ENCODE data around the gene FUBP3.
"Not testable (repeated sequence)": the region's sequence is repeated elsewhere in the genome, so short reads cannot be mapped to it uniquely, and the experiment has no call there.

The FUBP3 gene

DNA sequence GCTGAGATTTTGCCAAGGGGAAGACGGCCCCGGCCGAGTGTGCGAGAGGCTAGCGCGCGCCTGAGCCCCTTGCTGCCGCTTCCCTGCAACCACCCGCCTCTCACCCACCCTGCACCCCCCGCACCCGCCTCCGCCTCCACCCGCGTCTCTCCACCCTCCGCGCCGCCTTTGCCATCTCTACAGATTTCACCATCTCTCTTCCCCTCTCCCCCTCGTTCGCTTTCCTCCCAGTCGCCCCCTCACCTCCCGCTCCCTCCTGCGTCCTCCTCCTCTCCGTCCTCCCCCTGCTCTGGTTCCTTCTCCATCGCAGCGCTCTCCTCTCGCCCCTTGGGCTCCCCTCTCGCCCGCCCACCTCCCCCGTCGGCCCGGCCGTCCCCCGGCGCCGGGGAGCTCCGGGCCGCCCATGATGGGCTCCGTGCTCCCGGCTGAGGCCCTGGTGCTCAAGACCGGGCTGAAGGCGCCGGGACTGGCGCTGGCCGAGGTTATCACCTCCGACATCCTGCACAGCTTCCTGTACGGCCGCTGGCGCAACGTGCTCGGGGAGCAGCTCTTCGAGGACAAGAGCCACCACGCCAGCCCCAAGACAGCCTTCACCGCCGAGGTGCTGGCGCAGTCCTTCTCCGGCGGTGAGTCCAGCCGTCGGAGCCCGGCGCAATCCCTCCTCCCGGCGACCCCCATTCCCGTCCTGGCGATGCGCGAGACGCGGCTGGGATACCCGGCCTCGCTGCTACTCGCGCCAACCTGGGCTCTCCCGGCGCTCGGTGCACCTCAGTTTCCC is 85.1 kb downstream of the FUBP3 start, which contains the start of gene PRDM12:
Gene PRDM12 (plus strand): TSS at position 344 of the 778 bp plus-strand sequence. CDS start 60 bp downstream, at position 404.
- DNase-seq: no peak

DNA sequence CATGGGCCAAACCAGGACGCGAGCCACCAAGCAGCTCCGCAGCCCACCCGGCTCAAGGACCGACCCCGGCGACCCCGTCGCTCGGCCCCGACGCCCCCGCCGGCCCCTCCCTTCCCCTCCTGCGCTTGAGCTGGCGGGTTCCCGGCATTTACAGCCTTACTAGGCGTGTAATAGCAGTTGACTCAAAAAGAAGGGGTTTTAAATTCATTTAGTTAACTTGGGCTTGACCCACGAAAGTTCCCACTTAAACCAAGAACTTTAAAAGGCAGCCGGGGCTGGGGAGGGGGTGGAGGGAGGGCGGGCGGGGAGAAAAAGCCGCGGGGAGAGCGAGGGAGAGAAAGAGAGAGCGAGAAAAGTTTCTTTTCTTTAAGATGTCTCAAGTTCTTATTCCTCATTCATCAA is 85.7 kb downstream of the FUBP3 start:
- DNase-seq: no peak

DNA sequence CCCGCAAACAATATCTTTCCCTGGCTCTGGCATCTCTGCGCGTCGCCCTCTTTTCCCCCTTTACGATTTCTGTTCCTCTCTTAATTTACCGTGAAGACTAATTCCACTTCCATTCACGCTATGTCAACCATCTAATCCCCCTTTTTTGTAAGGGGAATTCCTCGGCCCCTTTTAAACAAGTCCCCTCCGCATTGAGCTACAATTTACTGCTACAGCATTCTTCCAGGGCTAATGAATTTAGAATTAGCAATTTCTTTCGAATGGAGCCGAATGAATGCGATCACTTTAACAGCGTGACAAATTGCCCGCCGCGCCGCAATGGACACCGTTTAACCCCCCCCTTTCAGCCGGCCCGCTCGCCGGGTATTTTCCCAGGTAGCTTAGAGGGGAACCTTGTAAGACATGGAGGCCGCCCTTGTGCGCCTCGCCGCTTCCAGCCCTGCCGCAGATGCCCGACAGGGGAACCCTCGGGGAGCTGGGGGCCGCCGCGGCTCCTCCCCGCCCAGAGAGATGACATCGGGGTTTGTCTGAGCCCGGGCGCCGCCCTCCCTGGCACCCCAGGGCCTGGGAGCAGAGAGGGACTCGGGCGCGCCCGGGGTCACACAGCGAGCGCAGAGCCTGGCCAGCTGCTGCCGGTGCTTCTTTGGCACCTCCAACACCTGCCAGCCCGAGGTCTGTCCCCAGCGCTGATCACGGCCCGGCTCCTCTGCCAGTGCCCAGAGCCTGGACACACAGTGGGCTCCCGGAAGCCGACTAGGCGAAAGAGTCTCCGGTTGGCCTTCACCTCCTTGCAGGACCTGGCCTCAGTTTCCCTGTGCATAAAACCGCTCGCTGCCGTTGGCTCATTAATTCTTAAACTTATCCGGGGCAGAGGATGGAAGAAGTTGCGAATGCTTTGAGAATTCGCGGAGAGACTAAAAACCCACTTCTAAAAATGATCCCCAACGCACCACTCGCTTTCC is 86.3 kb downstream of the FUBP3 start:
- DNase-seq: no peak

DNA sequence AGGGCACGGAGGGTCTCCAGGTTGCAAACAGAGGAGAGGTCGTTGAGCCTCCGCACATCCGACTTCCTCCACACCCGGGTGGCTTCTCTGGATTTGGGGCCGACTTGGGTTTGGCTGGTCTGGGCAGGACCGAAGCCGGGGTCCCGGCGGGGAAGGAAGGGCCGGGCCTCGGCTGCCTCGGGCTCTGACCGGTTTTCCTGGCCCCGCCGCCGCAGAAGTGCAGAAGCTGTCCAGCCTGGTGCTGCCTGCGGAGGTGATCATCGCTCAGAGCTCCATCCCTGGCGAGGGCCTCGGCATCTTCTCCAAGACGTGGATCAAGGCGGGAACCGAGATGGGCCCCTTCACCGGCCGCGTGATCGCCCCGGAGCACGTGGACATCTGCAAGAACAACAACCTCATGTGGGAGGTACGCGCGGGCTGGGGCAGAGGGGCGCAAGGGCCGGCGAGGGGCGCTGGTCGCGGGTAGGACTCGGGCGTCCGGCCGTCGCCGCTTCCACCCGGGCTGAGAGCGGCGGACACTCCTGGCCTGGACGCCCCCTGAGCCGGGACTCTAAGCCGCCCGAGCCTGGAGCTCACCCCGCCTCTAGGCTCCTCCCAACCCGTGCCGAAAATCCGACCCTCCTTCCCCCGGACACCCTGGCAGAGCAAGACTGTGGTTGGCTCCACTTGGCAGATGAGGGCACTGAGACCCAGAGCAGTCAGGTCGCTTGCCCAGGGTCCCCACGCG is 87.2 kb downstream of the FUBP3 start:
- DNase-seq: no peak

DNA sequence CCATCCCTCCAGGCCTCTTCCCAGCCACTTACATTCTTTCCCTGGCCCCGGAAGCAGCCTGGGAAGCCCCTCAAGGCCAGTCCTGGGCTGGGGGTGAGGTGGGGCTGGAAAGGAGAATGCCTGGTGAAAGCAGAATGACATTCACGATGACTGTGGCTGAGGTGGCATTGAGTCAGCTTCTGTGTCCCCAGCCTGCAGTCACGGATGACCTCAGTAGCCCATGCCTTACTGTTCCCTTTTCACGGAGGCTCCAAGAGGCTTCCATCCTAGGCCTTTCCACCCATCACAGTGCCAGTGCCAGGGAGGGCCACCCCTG is 87.7 kb downstream of the FUBP3 start:
- no peak for DNase-seq

DNA sequence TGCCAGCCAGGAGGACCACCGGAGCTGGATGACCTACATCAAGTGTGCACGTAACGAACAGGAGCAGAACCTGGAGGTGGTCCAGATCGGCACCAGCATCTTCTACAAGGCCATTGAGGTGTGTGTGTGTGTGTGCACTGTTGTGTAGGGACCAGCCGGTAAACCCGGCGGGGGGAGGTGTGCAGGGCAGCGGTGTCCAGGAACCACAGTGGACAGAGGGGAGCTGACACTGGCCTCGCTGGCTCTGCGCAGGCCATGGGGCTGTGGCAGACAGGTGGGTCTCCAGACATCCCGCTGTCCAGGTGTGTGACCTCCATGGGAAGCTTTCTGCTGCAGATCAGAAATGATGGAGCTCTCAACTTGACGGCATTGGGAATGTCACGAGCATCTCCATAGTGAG is 88.8 kb downstream of the FUBP3 start:
- no peak for DNase-seq

DNA sequence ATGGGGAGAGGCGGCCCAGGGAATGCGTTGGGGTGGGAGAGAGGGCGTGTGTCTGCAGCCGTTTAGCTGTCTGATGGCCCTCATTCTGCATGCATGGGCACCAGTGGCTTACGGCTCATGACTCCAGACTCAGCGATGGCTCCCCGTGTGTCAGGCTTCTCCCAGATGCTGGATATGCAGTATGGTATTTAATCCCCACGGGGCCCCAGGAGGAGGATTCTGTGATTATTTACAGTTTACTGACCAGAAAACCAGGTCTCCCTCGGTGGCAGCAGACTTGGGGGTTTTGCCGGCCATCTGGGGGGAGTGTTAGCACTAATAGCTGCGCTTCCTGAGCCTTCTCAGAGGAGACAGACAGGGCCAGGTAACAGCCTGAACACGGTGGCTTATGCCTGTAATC is 89.3 kb downstream of the FUBP3 start:
- no peak for DNase-seq

DNA sequence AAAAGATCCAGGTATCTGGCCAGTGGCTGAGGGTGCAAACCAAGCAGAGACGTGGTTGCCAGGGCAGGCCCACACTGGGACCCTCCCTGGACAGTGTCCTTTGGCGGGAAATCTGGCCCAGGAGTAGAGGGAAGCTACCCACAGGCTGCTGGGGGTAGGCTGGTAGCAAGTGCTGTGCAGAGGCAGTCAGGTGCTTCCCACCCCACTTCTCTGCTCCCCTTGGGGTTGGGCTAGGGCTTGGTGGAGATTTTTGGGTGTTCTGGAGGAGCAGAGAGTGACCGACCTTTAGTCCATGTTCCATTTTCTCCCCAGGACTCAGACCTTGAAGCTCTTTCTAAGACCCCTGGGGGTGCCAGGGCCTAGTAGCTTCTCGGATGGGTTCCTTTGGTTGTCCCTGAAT is 90.6 kb downstream of the FUBP3 start:
- DNase-seq: no peak

DNA sequence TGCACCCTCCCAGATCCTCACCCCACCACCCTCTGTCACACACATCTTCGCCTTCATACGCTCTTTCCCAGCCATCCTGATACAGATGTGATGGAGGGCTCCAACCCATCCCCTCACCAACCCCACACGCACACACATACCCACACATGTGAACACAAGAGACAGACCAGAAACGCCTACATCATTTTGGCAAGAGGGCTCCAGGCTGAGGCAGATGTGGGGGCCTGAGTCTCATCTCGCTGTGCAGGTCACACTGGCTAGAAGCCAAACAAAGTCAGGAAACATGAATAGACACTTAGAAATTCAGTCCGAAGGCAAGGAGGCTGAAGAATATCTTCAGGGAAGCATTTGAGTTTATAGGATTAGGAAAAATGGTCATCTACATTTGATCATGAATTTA is 91.3 kb downstream of the FUBP3 start:
- DNase-seq: no peak

DNA sequence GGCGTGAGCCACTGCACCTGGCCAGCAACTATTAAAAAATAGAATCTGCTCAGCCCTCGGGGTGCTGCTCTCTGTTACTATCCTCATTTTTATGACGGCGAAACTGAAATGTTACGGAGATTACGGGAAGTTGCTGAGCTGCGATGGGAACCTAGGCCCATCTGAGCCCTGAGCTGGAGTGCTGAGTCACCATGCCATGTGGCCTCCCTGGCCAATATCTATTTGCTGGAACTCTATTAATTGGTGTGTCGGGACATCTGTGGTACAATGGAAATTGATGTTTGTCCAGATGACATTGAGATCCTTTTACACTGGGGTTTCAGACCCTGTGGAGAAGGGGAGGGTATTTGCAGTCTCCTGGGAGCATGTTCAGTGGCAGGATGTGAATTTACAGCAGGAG is 93.1 kb downstream of the FUBP3 start:
- no peak for DNase-seq

DNA sequence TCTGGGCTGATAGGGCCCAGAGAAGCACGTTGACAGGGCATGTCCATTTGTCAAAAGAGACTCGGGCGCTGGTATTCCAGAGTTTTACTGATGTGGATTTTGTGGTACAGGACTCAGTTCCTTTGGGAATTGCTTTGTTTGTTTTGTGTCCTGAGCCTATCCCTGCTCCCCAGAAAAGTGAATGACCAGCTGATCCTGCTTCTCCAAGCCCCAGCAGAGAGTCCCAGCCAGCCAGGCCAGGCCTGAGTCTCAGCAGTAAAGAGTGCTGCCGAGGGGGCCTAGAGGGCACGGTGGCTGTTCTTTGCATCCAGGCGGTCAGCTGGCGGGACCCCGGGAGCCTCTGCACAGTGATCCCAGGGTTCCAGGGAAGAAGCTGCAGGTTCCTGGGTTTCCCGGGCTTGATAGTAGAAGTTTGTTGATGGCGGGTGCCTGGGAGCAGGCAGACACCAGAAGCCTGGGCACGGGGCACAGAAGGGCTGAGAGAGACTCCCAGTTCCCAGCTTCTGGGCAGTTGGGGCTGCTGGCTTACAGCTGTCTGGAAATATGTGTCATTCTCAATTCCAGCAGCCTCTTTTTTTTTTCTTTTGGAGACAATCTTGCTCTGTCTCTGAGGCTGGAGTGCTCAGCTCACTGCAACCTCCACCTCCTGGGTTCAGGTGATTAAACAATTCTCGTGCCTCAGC is 93.7 kb downstream of the FUBP3 start:
- no peak for DNase-seq

DNA sequence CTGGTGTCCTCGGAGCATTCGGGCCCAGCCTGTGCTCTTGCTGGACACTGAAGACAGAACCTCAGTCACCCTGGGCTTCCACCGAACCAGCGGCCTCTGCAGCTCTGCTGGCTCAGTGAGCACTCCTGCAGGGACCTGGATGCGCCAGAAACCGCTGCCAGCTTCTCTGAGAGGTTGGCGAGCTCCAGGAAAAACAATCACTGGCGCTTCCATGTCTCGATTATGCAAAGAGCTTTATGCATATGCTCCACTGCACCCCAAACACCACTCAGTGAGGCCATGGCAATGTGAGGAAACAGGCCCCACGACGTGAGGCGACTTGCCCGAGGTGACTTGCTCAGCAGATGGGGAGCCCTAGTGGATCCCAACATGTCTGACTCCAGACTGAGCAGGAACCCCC is 96.0 kb downstream of the FUBP3 start:
- DNase-seq: no peak

DNA sequence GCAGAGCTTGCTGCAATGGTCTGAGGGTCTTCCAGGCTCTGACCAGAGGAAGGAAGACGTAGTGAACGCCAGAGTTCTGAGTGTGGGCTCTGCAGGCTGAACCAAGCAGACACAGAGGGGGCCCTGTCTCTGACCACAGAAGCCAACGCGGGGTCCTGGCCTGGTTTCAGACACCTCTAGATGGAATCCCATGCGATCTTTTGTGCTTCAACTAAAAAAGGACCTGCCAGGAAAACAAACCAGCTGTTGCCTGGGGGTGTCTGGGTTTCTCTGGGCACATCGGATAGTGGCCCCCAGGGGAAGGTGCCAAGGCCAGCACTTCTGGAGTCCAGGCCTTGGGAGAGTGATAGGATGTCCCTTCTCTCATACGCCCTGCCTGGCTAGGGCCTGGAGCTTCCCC is 97.9 kb downstream of the FUBP3 start:
- no peak for DNase-seq

DNA sequence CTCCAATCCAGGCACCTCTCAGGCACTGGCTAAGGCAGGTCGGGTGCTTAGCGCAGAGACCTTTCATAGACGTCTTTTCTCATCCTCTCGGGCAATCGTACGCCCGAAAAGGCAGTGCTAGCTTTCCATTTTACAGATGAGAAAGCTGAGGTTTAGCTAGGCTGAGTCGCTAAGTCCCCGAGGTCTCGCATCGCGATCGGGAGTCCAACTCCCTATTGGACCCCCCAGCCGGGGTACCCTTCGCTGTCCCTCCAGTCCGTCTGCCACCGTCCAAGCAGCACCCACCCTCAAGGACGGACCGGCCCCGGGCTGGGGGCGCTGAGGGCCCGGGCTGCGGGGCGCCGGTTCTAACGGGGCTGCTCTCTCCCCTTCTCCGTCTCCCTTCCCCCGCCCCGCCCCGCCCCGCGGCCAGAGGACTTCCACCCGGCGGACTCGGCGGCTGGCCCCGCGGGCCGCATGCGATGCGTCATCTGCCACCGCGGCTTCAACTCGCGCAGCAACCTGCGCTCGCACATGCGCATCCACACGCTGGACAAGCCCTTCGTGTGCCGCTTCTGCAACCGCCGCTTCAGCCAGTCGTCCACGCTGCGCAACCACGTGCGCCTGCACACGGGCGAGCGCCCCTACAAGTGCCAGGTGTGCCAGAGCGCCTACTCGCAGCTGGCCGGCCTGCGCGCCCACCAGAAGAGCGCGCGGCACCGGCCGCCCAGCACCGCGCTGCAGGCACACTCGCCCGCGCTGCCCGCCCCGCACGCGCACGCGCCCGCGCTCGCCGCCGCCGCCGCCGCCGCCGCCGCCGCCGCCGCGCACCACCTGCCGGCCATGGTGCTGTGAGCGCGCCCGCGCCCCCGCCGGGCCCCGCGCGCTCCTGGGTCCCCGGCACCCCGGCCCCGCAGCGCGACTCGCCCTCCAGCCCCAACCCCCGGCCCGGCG is 101.7 kb downstream of the FUBP3 start:
- DNase-seq: peak; percentile 13

DNA sequence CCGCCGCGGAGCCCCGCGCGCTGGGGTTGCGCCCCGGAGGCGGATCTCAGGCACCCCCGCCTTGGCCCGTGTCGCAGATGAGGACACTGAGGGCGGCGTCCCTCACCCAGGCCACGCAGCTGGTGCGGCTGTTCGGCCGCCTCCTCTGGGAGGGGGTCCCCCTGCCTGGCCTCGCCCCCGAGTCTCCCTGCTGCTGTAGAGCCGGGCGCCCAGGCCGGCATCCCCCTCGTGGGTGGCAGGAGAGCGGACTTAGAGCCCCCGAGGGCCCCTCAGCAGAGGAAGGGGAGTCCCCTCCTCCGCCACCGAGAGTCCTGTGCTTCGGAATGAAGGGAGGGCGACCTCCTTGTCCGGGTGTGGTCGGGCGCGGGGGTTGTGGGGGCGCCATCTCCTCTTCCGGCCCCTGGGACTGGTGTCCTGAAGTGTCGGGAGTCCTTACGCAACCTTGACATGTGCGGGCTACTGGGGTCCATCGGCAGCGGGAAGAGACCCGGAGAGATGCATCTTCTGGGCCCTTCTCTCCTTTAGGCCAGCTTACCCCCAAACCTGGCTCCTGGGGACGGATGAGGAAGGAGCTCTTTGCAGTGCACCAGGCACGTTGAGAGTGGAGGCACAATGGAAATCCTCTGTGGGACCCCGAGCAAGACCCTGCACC is 102.5 kb downstream of the FUBP3 start:
- DNase-seq: no peak

DNA sequence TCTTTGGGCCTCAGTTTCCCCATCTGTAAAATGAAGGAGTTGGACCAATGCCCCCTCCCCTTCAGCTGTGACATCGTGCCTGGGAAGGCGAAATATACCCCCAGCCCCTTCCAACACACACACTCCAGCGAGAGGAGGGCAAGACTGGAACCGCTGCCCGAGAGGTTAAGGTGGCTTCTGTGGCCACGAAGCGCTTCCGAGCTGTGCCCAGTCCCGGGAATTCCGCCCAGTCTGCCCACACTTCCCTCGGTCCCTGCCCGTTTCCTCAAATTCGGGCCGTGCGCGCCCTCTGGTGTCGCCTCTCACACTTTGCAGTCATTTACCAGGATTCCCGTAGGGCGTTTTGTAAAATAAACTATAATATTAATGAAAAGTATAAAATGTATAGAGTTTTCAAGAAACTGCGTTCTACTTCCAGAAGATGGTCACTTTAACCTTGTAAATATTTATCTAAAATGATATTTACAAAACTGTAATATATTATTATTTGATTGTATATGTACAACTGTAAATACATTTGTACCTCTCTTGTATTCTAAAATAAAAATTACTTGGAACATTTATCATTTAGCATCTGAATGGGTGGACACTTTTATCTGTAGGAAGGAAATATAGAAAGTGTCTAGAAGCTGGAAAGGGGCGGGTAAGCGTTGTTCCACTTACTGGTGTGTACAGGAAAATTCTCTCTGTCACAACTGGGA is 103.2 kb downstream of the FUBP3 start:
- DNase-seq: peak; percentile 60

DNA sequence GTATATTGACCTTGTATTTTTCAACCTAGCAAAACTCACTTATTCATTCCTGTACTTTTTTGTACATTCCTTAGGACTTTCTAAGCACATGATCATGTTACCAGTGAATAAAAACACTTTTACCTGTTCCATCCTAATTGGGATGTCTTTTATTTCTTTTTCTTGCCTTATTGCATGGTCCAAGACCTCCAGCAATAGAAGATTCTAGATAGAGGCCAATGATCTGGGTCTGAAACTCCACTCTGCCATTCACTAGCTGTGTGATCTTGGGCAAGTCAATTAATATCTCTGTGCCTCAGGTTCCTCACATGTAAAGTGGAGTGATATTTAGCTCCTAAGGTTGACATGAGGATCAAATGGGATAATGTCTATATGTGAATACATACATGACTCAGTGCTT is 105.7 kb downstream of the FUBP3 start:
- no peak for DNase-seq

DNA sequence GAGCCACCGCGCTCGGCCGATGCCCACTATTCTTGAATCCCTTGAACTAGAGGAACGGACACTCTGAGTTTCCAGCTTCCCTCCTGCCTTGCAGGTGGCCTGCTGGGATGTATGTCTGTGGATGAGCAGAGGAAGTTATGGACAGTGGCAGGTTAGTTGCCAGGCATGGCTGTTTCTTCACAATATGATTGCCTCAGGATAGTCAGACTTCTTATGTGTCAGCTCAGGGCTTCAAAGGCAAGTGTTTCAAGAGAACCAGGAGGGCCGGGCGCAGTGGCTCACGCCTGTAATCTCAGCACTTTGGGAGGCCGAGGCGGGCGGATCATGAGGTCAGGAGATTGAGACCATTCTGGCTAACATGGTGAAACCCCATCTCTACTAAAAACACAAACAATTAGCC is 106.6 kb downstream of the FUBP3 start:
- not testable (repeated sequence) for DNase-seq

DNA sequence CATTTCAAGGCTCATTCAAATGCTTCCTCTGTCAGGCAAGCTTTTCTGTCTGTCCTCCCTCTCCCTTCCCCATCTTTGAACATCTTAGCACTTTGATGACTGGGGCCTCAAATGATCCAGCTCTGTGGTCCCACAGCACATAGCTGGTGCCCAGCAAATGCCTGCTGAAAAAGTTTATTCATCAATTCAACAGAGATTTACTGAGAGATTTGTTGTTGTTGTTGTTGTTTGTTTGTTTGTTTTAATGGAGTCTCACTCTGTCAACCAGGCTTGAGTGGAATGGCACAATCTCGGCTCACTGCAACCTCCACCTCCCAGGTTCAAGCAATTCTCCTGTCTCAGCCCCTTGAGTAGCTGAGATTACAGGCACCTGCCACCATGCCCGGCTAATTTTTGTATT is 108.2 kb downstream of the FUBP3 start:
- DNase-seq: no peak
